Measurements from ENCODE around the gene SUCO.

- TF ChIP-seq CTCF (IDR thresholded peaks at IDR 0.05; ENCODE audit: extremely low read depth in 1 of 2, insufficient read depth in 1 of 2, low read depth in 1 of 2, low read length in 2 of 2), result no peak
- TF ChIP-seq POLR2AphosphoS5 (IDR thresholded peaks at IDR 0.05; ENCODE audit: insufficient read depth, low read depth, low read length), result no peak
Measured at GRCh38 chr1:172647987-172648386, 115.0 kb downstream of the SUCO start.
